Glutamatergic neuron (in vitro differentiated cells): Measurements from ENCODE around the gene BCAS4. TPM values are rescaled to one million over a fixed set of nuclear protein-coding genes. Genes with fewer than 3 reads are reported as not detected.

Experiments used
- DNase-seq: peaks from one replicate; pipeline ENCODE4 v3.0.0; 2022
- H3K27ac Mint-ChIP-seq: one replicate; pipeline ENCODE4 v1.8.0; 2020; ENCODE audit warnings: mild to moderate bottlenecking, mixed read lengths, inconsistent platforms; ENCODE audit not compliant: unreplicated experiment
- H3K27me3 Mint-ChIP-seq: one replicate; pipeline ENCODE4 v1.8.0; 2020; ENCODE audit warnings: mild to moderate bottlenecking, moderate library complexity, mixed read lengths, inconsistent platforms; ENCODE audit not compliant: unreplicated experiment
- H3K36me3 Mint-ChIP-seq: one replicate; pipeline ENCODE4 v1.8.0; 2020; ENCODE audit warnings: mild to moderate bottlenecking, mixed read lengths, inconsistent platforms; ENCODE audit not compliant: unreplicated experiment
- H3K4me1 Mint-ChIP-seq: one replicate; pipeline ENCODE4 v1.8.0; 2020; ENCODE audit warnings: mild to moderate bottlenecking, low read depth, mixed read lengths, inconsistent platforms; ENCODE audit not compliant: unreplicated experiment
- H3K4me3 Mint-ChIP-seq: one replicate; pipeline ENCODE4 v1.8.0; 2020; ENCODE audit warnings: mild to moderate bottlenecking, mixed read lengths, inconsistent platforms; ENCODE audit not compliant: unreplicated experiment
- H3K9me3 Mint-ChIP-seq: one replicate; pipeline ENCODE4 v1.8.0; 2020; ENCODE audit warnings: mild to moderate bottlenecking, moderate library complexity, mixed read lengths, inconsistent platforms; ENCODE audit not compliant: unreplicated experiment
- CTCF ChIP-seq: fragments of 200-600 bp; sonication (generic); IDR thresholded peaks from one replicate; pipeline ENCODE4 v1.5.0; 2021; ENCODE audit not compliant: partially characterized antibody, unreplicated experiment
- total RNA-seq: library from RNA; stranded (reverse); fragmentation: NEBNext Ultra II Directional; extraction: Animal tissue kit (Norgen Biotek cat#: 25700); gene quantifications from one replicate; pipeline ENCODE4 v1.2.1, GENCODE V29; 2021; ENCODE audit not compliant: unreplicated experiment

Gene BCAS4
- total RNA-seq, 1 donor from 2014 or later: 5.5 TPM

- Mint-ChIP-seq H3K9me3 (peaks cover 6% of the 10 kb centered on the region), H3K27ac (no peak overlapping the region), H3K27me3 (peaks cover 12% of the 10 kb centered on the region), H3K4me1 (peaks cover 6% of the 10 kb centered on the region), H3K36me3 (peaks cover 14% of the 10 kb centered on the region), H3K4me3 (no peak overlapping the region)
- no peak for DNase-seq
- no peak for TF ChIP-seq CTCF
Measured at GRCh38 chr20:50893620-50894019, 98.8 kb downstream of the BCAS4 start.

- Mint-ChIP-seq H3K4me3 (no peak overlapping the region), H3K36me3 (peaks cover 14% of the 10 kb centered on the region), H3K27me3 (peaks cover 10% of the 10 kb centered on the region), H3K9me3 (peaks cover 6% of the 10 kb centered on the region), H3K4me1 (peaks cover 4% of the 10 kb centered on the region), H3K27ac (no peak overlapping the region)
- no peak for DNase-seq
- TF ChIP-seq CTCF: no peak
Measured at GRCh38 chr20:50895111-50895830, 100.4 kb downstream of the BCAS4 start.

GRCh38 chr20:50898475-50898874 is 103.6 kb downstream of the BCAS4 start:
- Mint-ChIP-seq H3K36me3 (peaks cover 1% of the 10 kb centered on the region), H3K4me1 (peaks cover 2% of the 10 kb centered on the region), H3K27me3 (peaks cover 6% of the 10 kb centered on the region), H3K27ac (peak overlapping the region; percentile 65), H3K4me3 (no peak overlapping the region), H3K9me3 (peaks cover 3% of the 10 kb centered on the region)
- no peak for DNase-seq
- TF ChIP-seq CTCF: no peak

- DNase-seq: no peak
- TF ChIP-seq CTCF: no peak
- peaks cover 2% of the 10 kb centered on the region for H3K4me1 Mint-ChIP-seq
- no peaks in the 10 kb centered on the region for H3K36me3 Mint-ChIP-seq
- H3K27me3 Mint-ChIP-seq: peaks cover 6% of the 10 kb centered on the region
- H3K9me3 Mint-ChIP-seq: peaks cover 3% of the 10 kb centered on the region
- H3K27ac Mint-ChIP-seq: no peak overlapping the region
- no peak overlapping the region for H3K4me3 Mint-ChIP-seq
Measured at GRCh38 chr20:50900261-50900660, 105.4 kb downstream of the BCAS4 start.

- no peak for TF ChIP-seq CTCF
- Mint-ChIP-seq H3K4me1 (peaks cover 2% of the 10 kb centered on the region), H3K27ac (no peak overlapping the region), H3K27me3 (peaks cover 6% of the 10 kb centered on the region), H3K36me3 (no peaks in the 10 kb centered on the region), H3K4me3 (no peak overlapping the region), H3K9me3 (peaks cover 3% of the 10 kb centered on the region)
- no peak for DNase-seq
Measured at GRCh38 chr20:50901301-50901700, 106.4 kb downstream of the BCAS4 start.
